SK-N-SH (cell line): ENCODE measurements around the gene CTAG1B. TPM values are rescaled to one million over a fixed set of nuclear protein-coding genes. Genes with fewer than 3 reads are reported as not detected.

ENCODE experiments used
- CTCF ChIA-PET: fragments of 300-600, 350-600 bp; formaldehyde crosslinking; extraction: SDS; loops from one replicate; lab custom pipeline; 2021; lab: Yijun Ruan, JAX
- POLR2A ChIA-PET: fragments of 350-600 bp; sonication (Branson Sonifier 250); formaldehyde crosslinking; extraction: SDS; loops from one replicate; lab custom pipeline; 2020; ENCODE audit warnings: antibody characterized with exemption, inconsistent platforms; lab: Yijun Ruan, JAX
- DNase-seq: peaks from one replicate; pipeline ENCODE4 v3.0.0; 2012
- H2AFZ ChIP-seq: fragments of 200-600 bp; sonication (generic); 2 replicates; pipeline ENCODE4 v1.8.1; 2016; ENCODE audit warnings: antibody characterized with exemption, mild to moderate bottlenecking, low read depth
- H3F3A ChIP-seq: fragments of 200-600 bp; sonication (generic); replicated peaks from 2 replicates; pipeline ENCODE3; 2016; ENCODE audit warnings: antibody characterized with exemption, mild to moderate bottlenecking; ENCODE audit not compliant: insufficient read depth
- H3K27ac ChIP-seq, 2 experiments: fragments of 200-500 bp in 1 of 2; fragments of 200-600 bp in 1 of 2; sonication (Bioruptor generic) in 1 of 2; sonication (generic), shearing (Covaris generic) in 1 of 2; 2 replicates each; pipeline versions ENCODE4 v1.5.1 to v1.6.1; 2014 to 2016; ENCODE audit warnings: low read depth in 2 of 2, inconsistent platforms in 1 of 2, low read length in 1 of 2, mild to moderate bottlenecking in 1 of 2, mixed read lengths in 1 of 2
- H3K27me3 ChIP-seq: fragments of 200-600 bp; sonication (generic), shearing (Covaris generic); 2 replicates; pipeline ENCODE4 v1.6.1; 2016; ENCODE audit warnings: mixed run types; ENCODE audit not compliant: insufficient read depth
- H3K36me3 ChIP-seq, 2 experiments: fragments of 200-500 bp in 1 of 2; fragments of 200-600 bp in 1 of 2; sonication (Bioruptor generic) in 1 of 2; sonication (generic) in 1 of 2; replicated peaks in 1 of 2; 2 replicates each; pipeline versions ENCODE3 to v1.5.1; 2014 to 2016; ENCODE audit warnings: low read length in 1 of 2, mild to moderate bottlenecking in 1 of 2; ENCODE audit not compliant: insufficient read depth in 2 of 2, control insufficient read depth in 1 of 2
- H3K4me1 ChIP-seq, 2 experiments: fragments of 200-500 bp in 1 of 2; fragments of 200-600 bp in 1 of 2; sonication (Bioruptor generic) in 1 of 2; sonication (generic), shearing (Covaris generic) in 1 of 2; 2 replicates each; pipeline versions ENCODE4 v1.5.1 to v1.6.1; 2014 to 2016; ENCODE audit warnings: low read depth in 1 of 2, low read length in 1 of 2, mixed run types in 1 of 2; ENCODE audit not compliant: insufficient read depth in 2 of 2, control insufficient read depth in 1 of 2
- H3K4me2 ChIP-seq: fragments of 200-600 bp; sonication (generic), shearing (Covaris generic); 2 replicates; pipeline ENCODE4 v1.6.1; 2017; ENCODE audit warnings: mixed run types
- H3K4me3 ChIP-seq, 2 experiments: fragments of 200-500 bp in 1 of 2; fragments of 200-600 bp in 1 of 2; sonication (Bioruptor generic) in 1 of 2; sonication (generic), shearing (Covaris generic) in 1 of 2; 2 replicates each; pipeline versions ENCODE4 v1.5.1 to v1.8.1; 2014 to 2016; ENCODE audit warnings: low read depth in 2 of 2, inconsistent platforms in 1 of 2, low read length in 1 of 2, mild to moderate bottlenecking in 1 of 2, mixed read lengths in 1 of 2, moderate library complexity in 1 of 2
- H3K79me2 ChIP-seq: fragments of 200-600 bp; sonication (generic); 2 replicates; pipeline ENCODE4 v1.8.1; 2017; ENCODE audit warnings: mild to moderate bottlenecking; ENCODE audit not compliant: insufficient read depth
- H3K9ac ChIP-seq: fragments of 200-600 bp; sonication (generic); 2 replicates; pipeline ENCODE4 v1.6.1; 2017; ENCODE audit warnings: mixed run types
- H3K9me2 ChIP-seq: fragments of 200-600 bp; sonication (generic); 2 replicates; pipeline ENCODE4 v1.6.1; 2017; ENCODE audit warnings: mixed run types
- H3K9me3 ChIP-seq: fragments of 200-600 bp; sonication (generic); 2 replicates; pipeline ENCODE4 v1.6.1; 2017; ENCODE audit warnings: mixed run types, mild to moderate bottlenecking, moderate library complexity
- H4K20me1 ChIP-seq: fragments of 200-600 bp; sonication (generic); 2 replicates; pipeline ENCODE4 v1.6.1; 2017; ENCODE audit warnings: mild to moderate bottlenecking, mixed run types; ENCODE audit not compliant: insufficient read depth
- CHD2 ChIP-seq: fragments of 150-350 bp; IDR thresholded peaks from 2 replicates; pipeline ENCODE4 v1.6.1; 2018; ENCODE audit warnings: low read length; ENCODE audit not compliant: partially characterized antibody
- ELF1 ChIP-seq: IDR thresholded peaks from 2 replicates; pipeline ENCODE4 v1.4.0; 2012
- EP300 ChIP-seq, 2 experiments: IDR thresholded peaks; 2 replicates each; pipeline versions ENCODE4 v1.4.0 to v1.6.1; 2012; ENCODE audit warnings: borderline replicate concordance in 1 of 2, low read depth in 1 of 2, low read length in 1 of 2
- FOXJ3 ChIP-seq: sonication (generic); formaldehyde crosslinking; IDR thresholded peaks from 2 replicates; pipeline ENCODE4 v1.5.1; 2020; ENCODE audit warnings: mild to moderate bottlenecking, missing genetic modification reagents
- GATA2 ChIP-seq: sonication (generic); formaldehyde crosslinking; IDR thresholded peaks from 2 replicates; pipeline ENCODE4 v1.5.0; 2020; ENCODE audit warnings: mild to moderate bottlenecking, missing genetic modification reagents
- JUND ChIP-seq: IDR thresholded peaks from 2 replicates; pipeline ENCODE4 v1.4.0; 2012
- PBX3 ChIP-seq: IDR thresholded peaks from 2 replicates; pipeline ENCODE4; 2012
- POLR2AphosphoS5 ChIP-seq: IDR thresholded peaks from 2 replicates; pipeline ENCODE4 v1.6.1; 2012; ENCODE audit warnings: low read depth, low read length
- RFX5 ChIP-seq: IDR thresholded peaks from 2 replicates; pipeline ENCODE4 v1.6.1; 2012; ENCODE audit warnings: mild to moderate bottlenecking, improper control_type of control experiment, low read length
- RXRA ChIP-seq: IDR thresholded peaks from 2 replicates; pipeline ENCODE4 v1.4.0; 2012; ENCODE audit warnings: low read depth, mild to moderate bottlenecking, borderline replicate concordance
- TAF1 ChIP-seq: IDR thresholded peaks from 2 replicates; pipeline ENCODE4 v1.6.1; 2012; ENCODE audit warnings: low read depth, mild to moderate bottlenecking, low read length, moderate library complexity, borderline replicate concordance
- TCF12 ChIP-seq: IDR thresholded peaks from 2 replicates; pipeline ENCODE4 v1.4.0; 2012
- TEAD4 ChIP-seq: IDR thresholded peaks from 2 replicates; pipeline ENCODE4 v1.4.0; 2012; ENCODE audit warnings: mild to moderate bottlenecking, borderline replicate concordance; ENCODE audit not compliant: insufficient read depth
- YY1 ChIP-seq: IDR thresholded peaks from 2 replicates; pipeline ENCODE4 v1.4.0; 2012; ENCODE audit warnings: low read depth, mild to moderate bottlenecking
- WGBS: methylation state at CpG from one replicate; pipeline ENCODE4 v1.1.6; 2017; ENCODE audit warnings: low lambda C conversion rate; 5-methylcytosine and 5-hydroxymethylcytosine counted together
- polyA plus RNA-seq, 3 experiments: library from polyadenylated mRNA; depleted of rRNA; stranded (reverse); fragments of >200 nt; gene quantifications; 2 replicates each; pipeline ENCODE4 v1.2.3, GENCODE V29; 2012
- TF ChIP-seq, protein P1 (sequence below): IDR thresholded peaks from 2 replicates; pipeline ENCODE4 v1.4.0; 2012; ENCODE audit warnings: low read depth
- TF ChIP-seq, protein P2 (sequence below): fragments of 150-350 bp; IDR thresholded peaks from 2 replicates; pipeline ENCODE4 v1.6.1; 2017; ENCODE audit warnings: antibody characterized with exemption, low read length, low read depth, borderline replicate concordance
- TF ChIP-seq, protein P3 (sequence below): IDR thresholded peaks from 2 replicates; pipeline ENCODE4 v1.6.1; 2012; ENCODE audit warnings: mild to moderate bottlenecking, low read depth, low read length, moderate library complexity
- TF ChIP-seq, protein P4 (sequence below): IDR thresholded peaks from 2 replicates; pipeline ENCODE4 v1.4.0; 2012; ENCODE audit warnings: low read depth, borderline replicate concordance
- TF ChIP-seq, protein P5 (sequence below): IDR thresholded peaks from 2 replicates; pipeline ENCODE4 v1.4.0; 2012; ENCODE audit warnings: low read depth, borderline replicate concordance

Gene CTAG1B
- polyA plus RNA-seq, 1 of the 3 experiments (the other 2 are of a cell fraction) = not detected

DNA sequence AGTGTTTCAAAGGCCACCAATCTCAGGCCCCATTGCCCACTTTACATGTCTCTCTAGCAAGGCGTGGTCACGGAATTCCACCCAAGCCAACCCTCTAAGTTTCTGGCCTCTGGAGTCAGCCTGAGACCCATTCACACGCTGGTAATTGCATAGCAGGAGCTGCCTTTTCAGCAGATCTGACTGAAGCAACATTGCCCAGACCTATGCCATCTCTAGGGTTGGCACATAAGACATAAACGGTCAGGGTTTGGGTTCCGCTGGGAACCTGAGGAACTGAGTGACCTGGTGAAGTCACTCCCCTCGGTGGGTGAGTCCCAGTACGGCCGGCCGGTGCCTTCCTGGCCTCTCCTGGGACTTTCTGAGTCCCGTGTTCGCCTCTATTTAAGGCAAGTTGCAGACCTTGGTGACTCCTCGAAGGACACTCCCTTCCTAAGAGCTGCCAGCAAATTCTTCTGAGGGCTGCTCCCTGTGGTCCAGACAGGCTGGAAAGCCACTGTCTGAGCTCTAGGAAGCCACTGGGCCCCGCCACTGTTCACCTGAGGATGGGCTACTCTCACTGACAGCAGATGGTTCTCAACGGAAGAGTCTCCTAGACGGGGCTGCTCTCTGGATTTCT lies 18.2 kb downstream of the CTAG1B start (continued):
- TF ChIP-seq PBX3 = no peak

- Histone ChIP-seq H3K27me3 (peaks cover 15% of the 10 kb centered on the region; the same call in 1 of the 2 replicates), H3K9me2 (no peaks in the 10 kb centered on the region), H3K4me1 (peaks cover 0 to 10% of the 10 kb centered on the region in 2 experiments; a peak in 1 of 4 replicates), H3K36me3 (no peaks in the 10 kb centered on the region), H3K9me3 (no peaks in the 10 kb centered on the region), H3K4me2 (no peak overlapping the region), H3K4me3 (no peak overlapping the region), H3F3A (peaks cover 8% of the 10 kb centered on the region), H3K79me2 (no peaks in the 10 kb centered on the region), H3K9ac (no peak overlapping the region), H3K27ac (no peak overlapping the region), H4K20me1 (no peaks in the 10 kb centered on the region), H2AFZ (no peak overlapping the region)
- POLR2A ChIA-PET = no interaction called here
- 42% methylated on average over 11 of the region's 14 CpGs for WGBS
- CTCF ChIA-PET = interaction anchor here (1.1 kb wide), 1 partner anchor 149 kb away, joined by 3 read pairs; no protein-coding TSS in a partner anchor
- no peak for DNase-seq
- TF ChIP-seq TAF1 (no peak), RXRA (no peak), JUND (no peak), CHD2 (no peak), FOXJ3 (no peak), ELF1 (no peak), GATA2 (CRISPR knock-in tag) (no peak), RFX5 (no peak), PBX3 (no peak), TCF12 (no peak), POLR2AphosphoS5 (no peak), TEAD4 (no peak), YY1 (no peak), EP300 (IDR thresholded peaks at IDR 0.05; ENCODE audit: borderline replicate concordance in 1 of 2, low read depth in 1 of 2, low read length in 1 of 2) (no peak)
- TF ChIP-seq, protein P1, sequence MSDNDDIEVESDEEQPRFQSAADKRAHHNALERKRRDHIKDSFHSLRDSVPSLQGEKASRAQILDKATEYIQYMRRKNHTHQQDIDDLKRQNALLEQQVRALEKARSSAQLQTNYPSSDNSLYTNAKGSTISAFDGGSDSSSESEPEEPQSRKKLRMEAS = no peak
- TF ChIP-seq, protein P2, sequence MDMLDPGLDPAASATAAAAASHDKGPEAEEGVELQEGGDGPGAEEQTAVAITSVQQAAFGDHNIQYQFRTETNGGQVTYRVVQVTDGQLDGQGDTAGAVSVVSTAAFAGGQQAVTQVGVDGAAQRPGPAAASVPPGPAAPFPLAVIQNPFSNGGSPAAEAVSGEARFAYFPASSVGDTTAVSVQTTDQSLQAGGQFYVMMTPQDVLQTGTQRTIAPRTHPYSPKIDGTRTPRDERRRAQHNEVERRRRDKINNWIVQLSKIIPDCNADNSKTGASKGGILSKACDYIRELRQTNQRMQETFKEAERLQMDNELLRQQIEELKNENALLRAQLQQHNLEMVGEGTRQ = no peak
- TF ChIP-seq, protein P3, sequence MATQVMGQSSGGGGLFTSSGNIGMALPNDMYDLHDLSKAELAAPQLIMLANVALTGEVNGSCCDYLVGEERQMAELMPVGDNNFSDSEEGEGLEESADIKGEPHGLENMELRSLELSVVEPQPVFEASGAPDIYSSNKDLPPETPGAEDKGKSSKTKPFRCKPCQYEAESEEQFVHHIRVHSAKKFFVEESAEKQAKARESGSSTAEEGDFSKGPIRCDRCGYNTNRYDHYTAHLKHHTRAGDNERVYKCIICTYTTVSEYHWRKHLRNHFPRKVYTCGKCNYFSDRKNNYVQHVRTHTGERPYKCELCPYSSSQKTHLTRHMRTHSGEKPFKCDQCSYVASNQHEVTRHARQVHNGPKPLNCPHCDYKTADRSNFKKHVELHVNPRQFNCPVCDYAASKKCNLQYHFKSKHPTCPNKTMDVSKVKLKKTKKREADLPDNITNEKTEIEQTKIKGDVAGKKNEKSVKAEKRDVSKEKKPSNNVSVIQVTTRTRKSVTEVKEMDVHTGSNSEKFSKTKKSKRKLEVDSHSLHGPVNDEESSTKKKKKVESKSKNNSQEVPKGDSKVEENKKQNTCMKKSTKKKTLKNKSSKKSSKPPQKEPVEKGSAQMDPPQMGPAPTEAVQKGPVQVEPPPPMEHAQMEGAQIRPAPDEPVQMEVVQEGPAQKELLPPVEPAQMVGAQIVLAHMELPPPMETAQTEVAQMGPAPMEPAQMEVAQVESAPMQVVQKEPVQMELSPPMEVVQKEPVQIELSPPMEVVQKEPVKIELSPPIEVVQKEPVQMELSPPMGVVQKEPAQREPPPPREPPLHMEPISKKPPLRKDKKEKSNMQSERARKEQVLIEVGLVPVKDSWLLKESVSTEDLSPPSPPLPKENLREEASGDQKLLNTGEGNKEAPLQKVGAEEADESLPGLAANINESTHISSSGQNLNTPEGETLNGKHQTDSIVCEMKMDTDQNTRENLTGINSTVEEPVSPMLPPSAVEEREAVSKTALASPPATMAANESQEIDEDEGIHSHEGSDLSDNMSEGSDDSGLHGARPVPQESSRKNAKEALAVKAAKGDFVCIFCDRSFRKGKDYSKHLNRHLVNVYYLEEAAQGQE = no peak
- TF ChIP-seq, protein P4, sequence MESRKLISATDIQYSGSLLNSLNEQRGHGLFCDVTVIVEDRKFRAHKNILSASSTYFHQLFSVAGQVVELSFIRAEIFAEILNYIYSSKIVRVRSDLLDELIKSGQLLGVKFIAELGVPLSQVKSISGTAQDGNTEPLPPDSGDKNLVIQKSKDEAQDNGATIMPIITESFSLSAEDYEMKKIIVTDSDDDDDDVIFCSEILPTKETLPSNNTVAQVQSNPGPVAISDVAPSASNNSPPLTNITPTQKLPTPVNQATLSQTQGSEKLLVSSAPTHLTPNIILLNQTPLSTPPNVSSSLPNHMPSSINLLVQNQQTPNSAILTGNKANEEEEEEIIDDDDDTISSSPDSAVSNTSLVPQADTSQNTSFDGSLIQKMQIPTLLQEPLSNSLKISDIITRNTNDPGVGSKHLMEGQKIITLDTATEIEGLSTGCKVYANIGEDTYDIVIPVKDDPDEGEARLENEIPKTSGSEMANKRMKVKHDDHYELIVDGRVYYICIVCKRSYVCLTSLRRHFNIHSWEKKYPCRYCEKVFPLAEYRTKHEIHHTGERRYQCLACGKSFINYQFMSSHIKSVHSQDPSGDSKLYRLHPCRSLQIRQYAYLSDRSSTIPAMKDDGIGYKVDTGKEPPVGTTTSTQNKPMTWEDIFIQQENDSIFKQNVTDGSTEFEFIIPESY = no peak
- TF ChIP-seq, protein P5, sequence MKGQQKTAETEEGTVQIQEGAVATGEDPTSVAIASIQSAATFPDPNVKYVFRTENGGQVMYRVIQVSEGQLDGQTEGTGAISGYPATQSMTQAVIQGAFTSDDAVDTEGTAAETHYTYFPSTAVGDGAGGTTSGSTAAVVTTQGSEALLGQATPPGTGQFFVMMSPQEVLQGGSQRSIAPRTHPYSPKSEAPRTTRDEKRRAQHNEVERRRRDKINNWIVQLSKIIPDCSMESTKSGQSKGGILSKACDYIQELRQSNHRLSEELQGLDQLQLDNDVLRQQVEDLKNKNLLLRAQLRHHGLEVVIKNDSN = no peak
Measured at GRCh38 chrX:154599531-154599930, 19.6 kb downstream of the CTAG1B start.
